Body of pancreas (tissue), 4 donors: ENCODE data around the gene OR4X2. TPM values are rescaled to one million over a fixed set of nuclear protein-coding genes. Genes with fewer than 3 reads are reported as not detected.
"Not testable (repeated sequence)": the region's sequence is repeated elsewhere in the genome, so short reads cannot be mapped to it uniquely, and the experiment has no call there.

Experiments used
- ATAC-seq: fragments of 150-250 bp; one replicate; pipeline ENCODE4 v1.9.1; 2016
- DNase-seq, 4 donors: peaks; one replicate each; pipeline ENCODE4 v3.0.0-alpha.2; 2019
- H3K27ac ChIP-seq, 4 donors: fragments of 200-600 bp; sonication (generic); 1 replicate in 3 of 4; 2 replicates in 1 of 4; pipeline versions ENCODE4 v1.5.1 to v1.6.1; 2016 to 2019; ENCODE audit warnings: mild to moderate bottlenecking in 1 of 4, mixed read lengths in 1 of 4, moderate library complexity in 1 of 4
- H3K27me3 ChIP-seq, 2 donors: fragments of 200-600 bp; sonication (generic); one replicate each; pipeline ENCODE4 v1.6.0; 2016; ENCODE audit warnings: mild to moderate bottlenecking in 1 of 2
- H3K36me3 ChIP-seq, 2 donors: fragments of 200-600 bp; sonication (generic); replicated peaks in 1 of 2; 2 replicates each; pipeline ENCODE4 v1.5.1; 2016; ENCODE audit warnings: low read depth in 2 of 2; ENCODE audit not compliant: insufficient read depth in 1 of 2
- H3K4me1 ChIP-seq: fragments of 200-600 bp; sonication (generic); one replicate; pipeline ENCODE4 v1.6.0; 2016
- H3K4me3 ChIP-seq, 2 donors: fragments of 200-600 bp; sonication (generic); 1 replicate in 1 of 2; 2 replicates in 1 of 2; pipeline ENCODE4 v1.5.1; 2016 to 2019
- H3K9me3 ChIP-seq, 3 donors: fragments of 200-600 bp; sonication (generic); 1 replicate in 2 of 3; 2 replicates in 1 of 3; pipeline ENCODE4 v1.5.1; 2016
- CTCF ChIP-seq, 7 experiments: fragments of 450-650 bp in 4 of 7; fragments of 200-600 bp in 3 of 7; sonication (generic) in 3 of 7; IDR thresholded peaks; one replicate each; pipeline ENCODE4 v1.5.1; 2016 to 2019; ENCODE audit warnings: antibody characterized with exemption in 7 of 7
- POLR2A ChIP-seq, 3 donors: fragments of 450-650 bp; IDR thresholded peaks; one replicate each; pipeline ENCODE4 v1.6.1; 2016; ENCODE audit warnings: antibody characterized with exemption in 3 of 3, mild to moderate bottlenecking in 2 of 3
- WGBS, 2 donors: methylation state at CpG; one replicate each; pipeline ENCODE4 v1.1.5; 2017; 5-methylcytosine and 5-hydroxymethylcytosine counted together
- intact Hi-C: fragments of 100-400 bp; cut with DNase I; formaldehyde crosslinking; loops from one replicate; pipeline ENCODE4 v1.15.1; 2023
- total RNA-seq, 2 donors: library from RNA; depleted of rRNA; stranded (reverse); fragments of >200 nt; gene quantifications; one replicate each; pipeline ENCODE4 v1.1.0, GENCODE V29; 2016

OR4X2 gene, protein sequence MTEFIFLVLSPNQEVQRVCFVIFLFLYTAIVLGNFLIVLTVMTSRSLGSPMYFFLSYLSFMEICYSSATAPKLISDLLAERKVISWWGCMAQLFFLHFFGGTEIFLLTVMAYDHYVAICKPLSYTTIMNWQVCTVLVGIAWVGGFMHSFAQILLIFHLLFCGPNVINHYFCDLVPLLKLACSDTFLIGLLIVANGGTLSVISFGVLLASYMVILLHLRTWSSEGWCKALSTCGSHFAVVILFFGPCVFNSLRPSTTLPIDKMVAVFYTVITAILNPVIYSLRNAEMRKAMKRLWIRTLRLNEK
- total RNA-seq: not detected

DNA sequence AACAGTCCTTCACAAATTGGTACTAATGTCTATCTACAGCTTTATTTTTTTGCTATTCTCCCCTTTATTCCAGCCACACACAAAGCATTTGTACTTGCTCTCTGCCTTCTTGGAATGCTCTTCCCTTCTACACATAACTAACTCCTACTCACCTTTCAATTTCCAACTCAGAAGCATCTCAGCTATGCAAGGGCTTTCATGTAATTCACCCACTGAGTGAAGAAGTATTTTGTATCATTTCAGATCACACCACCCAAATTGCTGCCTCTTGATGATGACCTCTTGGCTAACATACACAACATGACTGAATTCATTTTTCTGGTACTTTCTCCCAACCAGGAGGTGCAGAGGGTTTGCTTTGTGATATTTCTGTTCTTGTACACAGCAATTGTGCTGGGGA lies at the start of gene OR4X2:
OR4X2 (plus strand) TSS at position 301 of the 400 bp plus-strand sequence; CDS start at position 301, 0 bp downstream.
- intact Hi-C loops: no loop called here
- H3K4me3 ChIP-seq: no peak within 1 kb of the TSS
- no peak within 1 kb of the TSS for H3K27ac ChIP-seq
- H3K36me3 ChIP-seq: no peaks in the 10 kb centered on the region
- TF ChIP-seq POLR2A (IDR thresholded peaks at IDR 0.05): no peak
- TF ChIP-seq CTCF (IDR thresholded peaks at IDR 0.05): no peak
- H3K27me3 ChIP-seq: no peaks in the 10 kb centered on the region
- H3K9me3 ChIP-seq: peaks cover 0 to 6% (median 0%) of the 10 kb centered on the region in 3 donors
- ATAC-seq (no peak), DNase-seq (no peak)
- no peaks in the 10 kb centered on the region for H3K4me1 ChIP-seq

DNA sequence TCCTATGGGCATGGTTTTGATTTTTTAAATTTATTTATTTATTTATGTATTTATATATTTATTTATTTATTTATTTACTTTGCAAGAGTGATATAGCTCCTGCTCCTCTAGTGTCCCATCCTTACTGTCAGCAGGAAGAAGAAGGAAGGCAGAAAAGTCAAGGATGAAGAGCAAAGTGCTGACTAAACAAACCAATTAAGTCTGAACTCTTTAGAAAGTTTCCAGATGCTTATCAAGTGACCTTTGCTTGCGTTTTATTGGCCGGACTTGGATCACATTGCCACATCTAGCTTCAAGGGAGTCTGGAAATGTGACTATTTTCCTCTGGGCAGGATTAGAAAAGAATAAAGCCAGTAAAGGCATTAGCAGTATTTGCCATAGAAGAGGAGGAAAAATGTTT lies 37.0 kb upstream of the OR4X2 start:
- no peak overlapping the region for H3K27ac ChIP-seq
- H3K4me1 ChIP-seq: no peaks in the 10 kb centered on the region
- no peaks in the 10 kb centered on the region for H3K27me3 ChIP-seq
- TF ChIP-seq CTCF (IDR thresholded peaks at IDR 0.05) (no peak), POLR2A (IDR thresholded peaks at IDR 0.05) (no peak)
- 55 to 75% methylated on average over 2 of the region's 2 CpGs for WGBS, 2 donors
- intact Hi-C loops: no loop called here
- H3K9me3 ChIP-seq: no peaks in the 10 kb centered on the region
- H3K4me3 ChIP-seq: no peak overlapping the region
- H3K36me3 ChIP-seq: no peaks in the 10 kb centered on the region
- ATAC-seq: no peak
- no peak for DNase-seq

GRCh38 chr11:48210052-48210451 lies 34.9 kb upstream of the OR4X2 start:
- TF ChIP-seq CTCF (IDR thresholded peaks at IDR 0.05): no peak
- TF ChIP-seq POLR2A (IDR thresholded peaks at IDR 0.05): no peak
- Histone ChIP-seq H3K36me3 (no peaks in the 10 kb centered on the region), H3K4me1 (no peaks in the 10 kb centered on the region), H3K27ac (no peak overlapping the region), H3K9me3 (no peaks in the 10 kb centered on the region), H3K27me3 (no peaks in the 10 kb centered on the region), H3K4me3 (no peak overlapping the region)
- DNase-seq (no peak), ATAC-seq (no peak)
- WGBS, 2 donors: 13 to 17% methylated on average over 7 of the region's 7 CpGs
- intact Hi-C loops: no loop called here

- ATAC-seq: no peak
- TF ChIP-seq POLR2A (IDR thresholded peaks at IDR 0.05): no peak
- intact Hi-C loops: no loop called here
- no peak within 1 kb of the TSS for H3K4me3 ChIP-seq
- WGBS, 2 donors: 40 to 46% methylated on average over 2 of the region's 2 CpGs
- no peak within 1 kb of the TSS for H3K27ac ChIP-seq
- H3K9me3 ChIP-seq: no peaks in the 10 kb centered on the region
- no peaks in the 10 kb centered on the region for H3K36me3 ChIP-seq
- no peaks in the 10 kb centered on the region for H3K4me1 ChIP-seq
- no peaks in the 10 kb centered on the region for H3K27me3 ChIP-seq
- no peak for DNase-seq
Observed at GRCh38 chr11:48216510-48216909, 28.4 kb upstream of the OR4X2 start, which contains the start of gene OR4B1. OR4B1 (plus strand) TSS chr11:48216810; CDS start chr11:48216810, 0 bp downstream.

DNA sequence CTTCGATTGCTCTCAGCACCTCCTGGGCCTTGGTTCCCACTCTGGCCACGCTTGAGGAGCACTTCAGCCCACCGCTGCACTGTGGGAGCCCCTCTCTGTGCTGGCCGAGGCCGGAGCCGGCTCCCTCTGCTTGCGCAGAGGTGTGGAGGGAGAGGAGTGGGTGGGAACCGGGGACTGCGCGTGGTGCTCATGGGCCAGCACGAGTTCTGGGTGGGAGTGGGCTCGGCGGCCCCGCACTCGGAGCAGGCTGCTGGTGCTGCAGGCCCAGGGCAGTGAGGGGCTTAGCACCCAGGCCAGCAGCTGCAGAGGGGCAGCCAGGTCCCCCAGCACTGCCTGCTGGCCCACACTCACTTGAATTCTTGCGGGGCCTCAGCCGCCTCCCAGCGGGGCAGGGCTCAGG lies 16.1 kb upstream of the OR4X2 start:
- no peak for DNase-seq
- WGBS, 2 donors: 61 to 80% methylated on average over 6 to 11 of the region's 18 CpGs
- Histone ChIP-seq H3K27ac (no peak overlapping the region), H3K27me3 (no peaks in the 10 kb centered on the region), H3K9me3 (peaks cover 0 to 5% (median 4%) of the 10 kb centered on the region in 3 donors), H3K4me1 (no peaks in the 10 kb centered on the region), H3K4me3 (no peak overlapping the region), H3K36me3 (no peaks in the 10 kb centered on the region)
- ATAC-seq: no peak
- intact Hi-C loops: no loop called here
- TF ChIP-seq CTCF (IDR thresholded peaks at IDR 0.05): no peak
- no peak for TF ChIP-seq POLR2A (IDR thresholded peaks at IDR 0.05)

GRCh38 chr11:48230057-48230456 lies 14.8 kb upstream of the OR4X2 start:
- intact Hi-C loops, H3K4me1 ChIP-seq, H3K4me3 ChIP-seq, H3K27me3 ChIP-seq, H3K36me3 ChIP-seq, ATAC-seq, H3K27ac ChIP-seq, H3K9me3 ChIP-seq, DNase-seq: not testable (repeated sequence)
- 72 to 80% methylated on average over 11 of the region's 11 CpGs for WGBS, 2 donors
